Osteoblast (primary cell): ENCODE results near the gene PLA2G12A. TPM values are rescaled to one million over a fixed set of nuclear protein-coding genes. Genes with fewer than 3 reads are reported as not detected.

Experiments
- DNase-seq: peaks from one replicate; pipeline ENCODE4 v3.0.0; 2011; ENCODE audit warnings: low spot score, mixed read lengths; ENCODE audit not compliant: insufficient read length; ENCODE audit errors: missing footprints
- H2AFZ ChIP-seq: 2 replicates; pipeline ENCODE4 v1.6.0; 2011; ENCODE audit warnings: mild to moderate bottlenecking, low read length
- H3K27ac ChIP-seq: 2 replicates; pipeline ENCODE4 v1.5.1; 2011; ENCODE audit warnings: mild to moderate bottlenecking, low read depth, low read length, moderate library complexity
- H3K27me3 ChIP-seq: 2 replicates; pipeline ENCODE4 v1.6.0; 2012; ENCODE audit warnings: mild to moderate bottlenecking, control low read depth, inconsistent platforms, low read length, moderate library complexity; ENCODE audit not compliant: insufficient read depth
- H3K36me3 ChIP-seq: 2 replicates; pipeline ENCODE4 v1.5.1; 2011; ENCODE audit warnings: mild to moderate bottlenecking, low read length, control low read depth, moderate library complexity; ENCODE audit not compliant: insufficient read depth
- H3K4me1 ChIP-seq: 2 replicates; pipeline ENCODE4 v1.5.1; 2011; ENCODE audit warnings: mild to moderate bottlenecking, low read length, control low read depth, moderate library complexity; ENCODE audit not compliant: insufficient read depth
- H3K4me2 ChIP-seq: 2 replicates; pipeline ENCODE4 v1.6.0; 2011; ENCODE audit warnings: mild to moderate bottlenecking, low read length; ENCODE audit not compliant: insufficient read depth
- H3K4me3 ChIP-seq: fragments of 200-600 bp; sonication (generic); 3 replicates; pipeline ENCODE4 v1.5.1; 2012; ENCODE audit warnings: mild to moderate bottlenecking, low read length, inconsistent platforms; ENCODE audit not compliant: insufficient read depth
- H3K79me2 ChIP-seq: 2 replicates; pipeline ENCODE4 v1.6.0; 2012; ENCODE audit warnings: mild to moderate bottlenecking, low read length, control low read depth, inconsistent platforms; ENCODE audit not compliant: insufficient read depth
- H3K9me3 ChIP-seq: 2 replicates; pipeline ENCODE4 v1.5.1; 2011; ENCODE audit warnings: low read depth, low read length, control low read depth
- H4K20me1 ChIP-seq: 2 replicates; pipeline ENCODE4 v1.6.0; 2012; ENCODE audit warnings: mild to moderate bottlenecking, low read length, control low read depth; ENCODE audit not compliant: insufficient read depth
- CTCF ChIP-seq: IDR thresholded peaks from 2 replicates; pipeline ENCODE4 v1.5.1; 2011; ENCODE audit warnings: mild to moderate bottlenecking, low read depth, low read length, moderate library complexity; ENCODE audit errors: extremely low read depth
- total RNA-seq: library from RNA; depleted of rRNA; stranded (reverse); fragments of >200 nt; gene quantifications from 2 replicates; pipeline ENCODE4 v1.2.3, GENCODE V29; 2012

PLA2G12A gene
- total RNA-seq, 1 donor: 16.3 TPM

- Histone ChIP-seq H3K27ac (no peak overlapping the region), H3K4me1 (no peaks in the 10 kb centered on the region), H3K4me3 (no peak overlapping the region), H3K9me3 (no peaks in the 10 kb centered on the region), H2AFZ (no peak overlapping the region), H3K27me3 (no peaks in the 10 kb centered on the region), H4K20me1 (peaks cover 5% of the 10 kb centered on the region), H3K36me3 (no peaks in the 10 kb centered on the region), H3K79me2 (peaks cover 15% of the 10 kb centered on the region), H3K4me2 (no peak overlapping the region)
- no peak for DNase-seq
- TF ChIP-seq CTCF: no peak
These were observed 11.1 kb downstream of the PLA2G12A start for GRCh38 chr4:109718759-109719158.

GRCh38 chr4:109713500-109713899 lies 16.4 kb downstream of the PLA2G12A start:
- H3K4me1 ChIP-seq: no peaks in the 10 kb centered on the region
- DNase-seq: no peak
- no peak overlapping the region for H3K4me2 ChIP-seq
- H3K9me3 ChIP-seq: no peaks in the 10 kb centered on the region
- no peak for TF ChIP-seq CTCF
- no peaks in the 10 kb centered on the region for H4K20me1 ChIP-seq
- H3K27me3 ChIP-seq: no peaks in the 10 kb centered on the region
- peaks cover 8% of the 10 kb centered on the region for H3K36me3 ChIP-seq
- H2AFZ ChIP-seq: no peak overlapping the region
- H3K27ac ChIP-seq: no peak overlapping the region
- H3K4me3 ChIP-seq: no peak overlapping the region
- no peaks in the 10 kb centered on the region for H3K79me2 ChIP-seq

- H3K36me3 ChIP-seq: peaks cover 8% of the 10 kb centered on the region
- no peak for DNase-seq
- H2AFZ ChIP-seq: no peak overlapping the region
- H3K79me2 ChIP-seq: no peaks in the 10 kb centered on the region
- no peaks in the 10 kb centered on the region for H3K27me3 ChIP-seq
- no peak overlapping the region for H3K4me3 ChIP-seq
- H3K4me1 ChIP-seq: no peaks in the 10 kb centered on the region
- no peak overlapping the region for H3K4me2 ChIP-seq
- H4K20me1 ChIP-seq: no peaks in the 10 kb centered on the region
- H3K27ac ChIP-seq: no peak overlapping the region
- no peaks in the 10 kb centered on the region for H3K9me3 ChIP-seq
- no peak for TF ChIP-seq CTCF
These were observed 20.9 kb downstream of the PLA2G12A start for GRCh38 chr4:109708990-109709389.

- H3K4me2 ChIP-seq: no peak overlapping the region
- no peak overlapping the region for H2AFZ ChIP-seq
- no peaks in the 10 kb centered on the region for H3K4me1 ChIP-seq
- no peaks in the 10 kb centered on the region for H4K20me1 ChIP-seq
- no peaks in the 10 kb centered on the region for H3K79me2 ChIP-seq
- H3K27ac ChIP-seq: no peak overlapping the region
- no peak for DNase-seq
- H3K4me3 ChIP-seq: no peak overlapping the region
- H3K9me3 ChIP-seq: no peaks in the 10 kb centered on the region
- no peak for TF ChIP-seq CTCF
- H3K27me3 ChIP-seq: no peaks in the 10 kb centered on the region
- H3K36me3 ChIP-seq: peaks cover 8% of the 10 kb centered on the region
These were observed 21.4 kb downstream of the PLA2G12A start for GRCh38 chr4:109708435-109708834.
